Activated effector memory CD4-positive, alpha-beta T cell treated with Interleukin-2 at 50 U/mL for 16 hours (primary cell): ENCODE results near the gene MAGI1.

Experiments
- DNase-seq: peaks from one replicate; pipeline ENCODE4 v3.0.0-alpha.2; 2020

The MAGI1 gene

DNA sequence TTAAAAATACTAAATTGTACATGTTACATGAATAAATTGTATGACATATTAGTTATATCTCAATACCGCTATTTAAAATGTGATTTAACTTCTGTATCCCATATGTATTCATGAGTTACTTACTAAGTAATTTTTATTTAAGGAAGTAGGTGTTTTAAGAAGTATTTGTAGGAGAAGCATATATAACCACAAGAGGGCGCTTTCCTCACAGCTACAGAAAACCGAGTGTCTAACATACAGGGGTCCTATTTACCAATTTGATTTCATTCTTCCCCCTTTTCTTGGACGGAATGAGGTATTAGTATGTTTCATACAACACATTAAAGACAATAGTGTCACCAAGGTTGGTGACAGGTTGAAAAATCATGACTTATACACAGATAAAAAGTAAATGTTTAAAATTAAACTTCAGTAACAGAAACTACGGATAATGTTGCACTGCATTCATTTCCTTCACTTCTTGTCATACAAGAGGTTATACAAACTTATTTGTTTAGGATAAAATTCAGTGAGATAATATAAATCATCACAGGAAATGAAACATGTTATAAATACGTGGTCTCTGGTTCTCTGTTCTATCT is 253.6 kb downstream of the MAGI1 start:
- DNase-seq: no peak

DNA sequence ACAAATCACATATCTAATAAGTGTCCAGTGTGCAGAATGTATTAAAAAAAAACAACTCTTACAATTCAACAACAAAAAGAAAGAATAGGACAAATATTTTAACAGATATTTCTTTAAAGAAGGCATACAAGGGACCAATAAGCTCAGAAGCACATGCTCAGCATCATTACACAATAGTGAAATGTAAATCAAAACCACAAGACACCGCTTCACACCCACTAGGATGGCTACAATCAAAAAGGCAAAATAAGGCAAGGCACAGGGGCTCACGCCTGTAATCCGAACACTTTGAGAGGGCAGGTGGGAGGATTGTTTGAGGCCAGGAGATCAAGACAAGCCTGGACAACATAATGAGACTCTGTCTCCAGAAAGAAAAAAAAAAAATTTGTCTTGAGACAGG is 255.6 kb downstream of the MAGI1 start:
- DNase-seq: no peak

DNA sequence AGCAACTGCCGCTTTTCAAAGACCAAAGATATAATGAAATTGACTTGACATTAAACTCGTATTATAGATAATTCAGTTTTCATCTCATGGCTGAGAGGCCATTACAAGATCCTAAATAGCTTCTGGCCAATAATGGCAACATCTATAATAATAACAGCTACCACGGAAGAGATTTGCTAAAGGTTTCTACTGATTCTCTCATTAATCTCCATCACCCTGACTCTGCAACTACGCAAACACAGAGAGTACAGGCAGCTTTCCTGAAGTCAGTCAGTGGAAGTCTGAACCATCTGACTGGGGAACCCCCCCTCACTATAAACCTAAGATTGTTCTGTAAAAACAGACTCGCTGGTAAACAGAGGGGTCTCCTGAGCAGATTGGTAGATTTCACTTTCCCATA is 257.1 kb downstream of the MAGI1 start:
- DNase-seq: no peak

- DNase-seq: no peak
Measured at GRCh38 chr3:65779390-65779789, 259.3 kb downstream of the MAGI1 start.

DNA sequence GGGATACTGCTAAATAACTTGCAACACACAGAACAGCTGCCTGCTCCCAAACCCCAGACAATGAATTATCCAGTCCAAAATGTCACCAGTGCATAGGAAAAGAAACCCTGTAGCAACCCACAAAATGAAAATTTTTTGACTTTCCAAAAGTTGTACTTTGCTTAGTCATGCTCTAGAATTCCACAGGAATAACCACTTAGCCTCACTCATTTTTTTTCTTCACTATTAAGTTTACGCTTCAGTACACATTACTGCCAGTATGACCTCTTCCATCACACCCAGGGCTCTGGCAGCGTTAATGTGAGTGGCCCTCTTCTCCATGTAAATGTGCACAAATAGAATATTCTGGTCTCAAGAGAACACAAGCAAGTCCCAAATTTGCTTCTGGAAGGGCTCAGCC is 259.8 kb downstream of the MAGI1 start:
- DNase-seq: no peak

GRCh38 chr3:65777050-65777449 is 261.7 kb downstream of the MAGI1 start:
- no peak for DNase-seq

DNA sequence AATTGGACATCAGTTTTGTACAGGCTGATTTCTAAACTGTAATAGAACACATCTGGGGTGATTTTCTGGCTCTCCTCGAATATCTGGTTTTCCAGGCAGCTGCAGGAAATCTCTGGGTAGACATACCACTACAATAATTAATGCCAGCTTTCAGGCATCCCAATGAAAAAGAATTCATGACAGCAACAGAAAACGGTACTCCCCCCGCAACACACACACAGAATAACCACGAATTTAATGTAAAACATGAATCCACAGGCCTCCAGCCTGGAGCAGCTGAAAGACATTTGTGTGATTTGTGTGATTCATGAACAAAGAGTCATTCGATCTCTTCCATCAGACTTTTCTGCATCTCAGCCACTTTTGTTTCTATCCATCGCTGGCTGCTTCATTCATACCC is 262.2 kb downstream of the MAGI1 start:
- DNase-seq: no peak

- DNase-seq: no peak
Measured at GRCh38 chr3:65776081-65776480, 262.6 kb downstream of the MAGI1 start.

GRCh38 chr3:65772758-65773157 is 266.0 kb downstream of the MAGI1 start:
- no peak for DNase-seq

DNA sequence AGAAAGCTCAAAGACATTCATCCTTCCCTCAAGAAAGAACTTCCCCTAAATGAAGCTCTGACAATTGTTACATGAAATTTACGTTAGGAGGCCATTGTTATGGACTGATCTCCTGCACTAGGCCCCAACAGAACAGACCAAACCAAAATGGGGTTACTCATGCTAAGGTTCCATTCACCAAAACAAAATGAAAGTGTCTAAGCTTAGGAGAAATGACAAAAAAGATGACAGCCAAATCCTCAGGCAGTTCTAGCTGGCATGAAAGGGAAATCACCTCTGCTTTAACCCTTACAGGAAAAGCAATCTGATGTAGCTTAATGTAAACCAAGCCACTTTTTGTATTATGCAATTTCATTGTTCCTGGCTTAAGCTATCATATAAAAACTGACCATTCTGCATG is 271.2 kb downstream of the MAGI1 start:
- no peak for DNase-seq

DNA sequence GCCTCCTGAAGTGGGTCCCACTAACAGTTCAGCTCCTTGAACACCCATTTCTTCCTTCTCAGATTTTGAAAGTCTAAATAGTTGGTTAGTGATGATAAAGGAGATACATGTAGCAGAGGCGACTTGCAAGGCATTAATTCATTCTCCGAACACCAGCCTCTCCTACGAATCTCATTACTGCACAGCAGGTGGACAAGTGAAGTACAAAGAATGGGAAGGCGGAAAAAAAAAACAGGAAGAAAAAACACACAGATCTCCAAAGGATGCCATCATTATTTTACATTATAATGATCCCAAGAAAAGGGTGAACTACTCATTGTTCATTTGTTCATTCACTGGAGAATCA is 276.5 kb downstream of the MAGI1 start:
- no peak for DNase-seq

DNA sequence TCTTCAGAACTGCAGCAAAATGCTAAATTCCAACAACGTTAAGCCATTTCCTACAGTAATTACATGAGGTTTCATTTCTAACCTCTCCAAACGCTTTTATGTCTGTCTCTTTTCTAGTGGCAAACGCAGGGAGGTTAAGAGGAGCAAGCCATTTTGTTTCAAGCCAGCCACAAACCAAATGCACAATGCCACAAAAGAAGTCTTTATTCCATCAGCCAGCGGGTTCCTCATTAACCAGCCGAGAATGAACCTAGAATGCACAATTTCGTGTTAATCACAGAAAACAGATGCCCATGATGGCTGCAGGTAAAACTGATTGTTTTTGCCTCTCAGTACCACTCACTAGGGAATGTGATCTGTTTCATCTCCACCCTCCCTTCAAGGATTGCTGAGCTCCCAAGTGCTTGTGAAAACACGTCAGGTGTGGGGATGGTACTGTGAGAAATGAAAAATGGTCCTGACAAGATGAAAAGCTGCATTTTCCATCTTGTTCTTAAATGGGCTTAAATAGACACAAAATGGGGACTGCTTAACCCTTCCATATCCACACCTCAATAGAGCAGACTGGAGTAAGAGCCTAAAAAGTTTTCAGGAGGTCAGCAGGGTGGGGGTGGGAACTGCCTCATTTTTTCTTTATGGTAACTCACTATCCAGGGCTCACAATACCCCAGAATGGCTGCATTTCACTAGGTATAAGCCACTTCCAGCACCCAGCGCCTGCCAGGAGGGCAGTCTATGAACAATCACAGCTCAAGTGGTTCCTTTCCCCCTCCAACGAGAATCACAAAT is 277.1 kb downstream of the MAGI1 start:
- no peak for DNase-seq

- DNase-seq: no peak
Measured at GRCh38 chr3:65758876-65759598, 279.7 kb downstream of the MAGI1 start.

- no peak for DNase-seq
Measured at GRCh38 chr3:65758438-65758837, 280.3 kb downstream of the MAGI1 start.

GRCh38 chr3:65752636-65753035 is 286.1 kb downstream of the MAGI1 start:
- DNase-seq: no peak

- no peak for DNase-seq
Measured at GRCh38 chr3:65751123-65751700, 287.5 kb downstream of the MAGI1 start.

DNA sequence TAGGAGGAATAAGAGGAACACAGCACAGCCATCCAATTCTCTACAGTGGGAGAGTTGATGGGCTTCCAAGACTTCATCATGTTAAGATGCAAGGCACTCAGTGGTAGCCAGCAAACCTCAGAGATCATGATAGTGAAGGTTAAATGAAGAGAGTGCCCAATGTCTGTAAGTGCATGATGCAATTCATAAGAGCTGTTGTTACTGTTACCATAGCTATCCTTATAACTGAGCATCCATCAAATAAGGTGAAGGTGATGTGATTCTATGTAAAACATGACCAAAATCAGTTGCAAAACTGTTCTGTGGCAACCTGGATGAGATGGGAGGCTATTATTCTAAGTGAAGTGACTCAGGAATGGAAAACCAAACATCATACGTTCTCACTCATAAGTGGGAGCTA is 289.7 kb downstream of the MAGI1 start:
- no peak for DNase-seq

- no peak for DNase-seq
Measured at GRCh38 chr3:65748326-65748725, 290.4 kb downstream of the MAGI1 start.

- no peak for DNase-seq
Measured at GRCh38 chr3:65746848-65747247, 291.9 kb downstream of the MAGI1 start.

DNA sequence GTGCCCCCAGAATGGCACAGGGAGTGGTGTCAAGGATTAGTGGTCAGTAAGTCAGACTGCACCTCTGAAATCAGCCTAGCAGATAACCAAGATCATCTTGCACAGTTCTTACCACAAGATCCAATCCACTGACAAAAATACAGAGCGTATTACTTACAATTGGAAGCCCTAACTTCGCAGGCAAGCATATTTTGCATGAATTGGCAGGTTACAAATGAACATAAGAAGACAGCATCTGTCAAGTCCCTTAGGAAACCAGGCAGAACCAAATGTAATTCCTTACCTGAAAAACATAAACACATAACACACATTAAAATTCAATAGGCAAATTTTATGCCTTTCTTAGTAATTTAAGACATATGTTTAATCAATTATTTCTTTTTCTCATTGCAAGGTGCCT is 293.4 kb downstream of the MAGI1 start:
- DNase-seq: no peak

DNA sequence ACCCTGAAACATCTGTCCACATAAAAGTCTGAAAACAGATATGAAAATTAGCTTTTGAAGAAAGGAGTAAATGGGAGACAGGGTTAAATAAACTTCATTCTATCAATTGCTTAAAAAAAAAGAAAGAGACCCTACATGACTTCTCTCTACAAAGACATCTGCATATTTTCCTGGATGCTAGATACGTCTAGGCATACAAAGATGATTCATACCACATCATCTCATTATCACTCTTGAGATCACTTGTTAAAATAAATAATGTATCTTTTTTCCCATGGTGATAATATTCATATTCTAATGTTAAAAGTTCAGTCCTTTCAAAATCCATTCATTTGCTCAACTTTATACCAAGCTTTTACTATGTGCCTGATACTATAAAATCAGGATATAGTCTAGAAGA is 295.8 kb downstream of the MAGI1 start:
- no peak for DNase-seq

DNA sequence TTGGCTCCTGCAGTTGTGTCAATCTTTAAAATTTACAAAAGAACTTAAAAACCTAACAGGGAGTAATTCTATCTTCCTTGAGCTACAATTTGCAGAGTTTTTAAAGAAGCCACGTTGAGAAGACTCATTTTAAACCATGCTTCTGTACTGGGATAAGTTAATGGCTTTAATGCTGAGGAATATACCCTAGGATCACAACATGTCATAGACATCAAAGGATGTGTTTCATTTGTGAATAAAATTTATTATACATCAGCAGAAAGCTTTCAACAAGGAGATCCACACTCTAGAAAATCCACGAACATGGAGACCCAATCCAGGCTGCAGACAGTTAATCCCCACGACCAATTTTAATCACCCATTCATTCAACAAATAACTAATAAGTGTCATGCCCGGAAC is 297.2 kb downstream of the MAGI1 start:
- no peak for DNase-seq

GRCh38 chr3:65739901-65740541 is 298.7 kb downstream of the MAGI1 start:
- no peak for DNase-seq

- DNase-seq: no peak
Measured at GRCh38 chr3:65734792-65735191, 303.9 kb downstream of the MAGI1 start.
